Measurements from ENCODE around the gene ZSWIM5.
"Not testable (repeated sequence)": the region's sequence is repeated elsewhere in the genome, so short reads cannot be mapped to it uniquely, and the experiment has no call there.

The ZSWIM5 gene

GRCh38 chr1:45097944-45098343 lies 108.5 kb downstream of the ZSWIM5 start:
- H3K27ac ChIP-seq, result no peak overlapping the region
- H3K27me3 ChIP-seq (ENCODE audit: insufficient read depth, low read depth, severe bottlenecking), result no peaks in the 10 kb centered on the region
- H3K9me3 ChIP-seq (ENCODE audit: severe bottlenecking), result no peaks in the 10 kb centered on the region
- no peaks in the 10 kb centered on the region for H3K36me3 ChIP-seq
- DNase-seq, result no peak
- TF ChIP-seq, protein P1, sequence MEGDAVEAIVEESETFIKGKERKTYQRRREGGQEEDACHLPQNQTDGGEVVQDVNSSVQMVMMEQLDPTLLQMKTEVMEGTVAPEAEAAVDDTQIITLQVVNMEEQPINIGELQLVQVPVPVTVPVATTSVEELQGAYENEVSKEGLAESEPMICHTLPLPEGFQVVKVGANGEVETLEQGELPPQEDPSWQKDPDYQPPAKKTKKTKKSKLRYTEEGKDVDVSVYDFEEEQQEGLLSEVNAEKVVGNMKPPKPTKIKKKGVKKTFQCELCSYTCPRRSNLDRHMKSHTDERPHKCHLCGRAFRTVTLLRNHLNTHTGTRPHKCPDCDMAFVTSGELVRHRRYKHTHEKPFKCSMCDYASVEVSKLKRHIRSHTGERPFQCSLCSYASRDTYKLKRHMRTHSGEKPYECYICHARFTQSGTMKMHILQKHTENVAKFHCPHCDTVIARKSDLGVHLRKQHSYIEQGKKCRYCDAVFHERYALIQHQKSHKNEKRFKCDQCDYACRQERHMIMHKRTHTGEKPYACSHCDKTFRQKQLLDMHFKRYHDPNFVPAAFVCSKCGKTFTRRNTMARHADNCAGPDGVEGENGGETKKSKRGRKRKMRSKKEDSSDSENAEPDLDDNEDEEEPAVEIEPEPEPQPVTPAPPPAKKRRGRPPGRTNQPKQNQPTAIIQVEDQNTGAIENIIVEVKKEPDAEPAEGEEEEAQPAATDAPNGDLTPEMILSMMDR (IDR thresholded peaks at IDR 0.05; ENCODE audit: low read depth, low read length), result no peak
- no peak overlapping the region for H3K4me3 ChIP-seq (ENCODE audit: low read depth, low read length)

- H3K36me3 ChIP-seq, result no peaks in the 10 kb centered on the region
- H3K27me3 ChIP-seq (ENCODE audit: insufficient read depth, low read depth, severe bottlenecking), result no peaks in the 10 kb centered on the region
- H3K27ac ChIP-seq, result no peak overlapping the region
- no peak overlapping the region for H3K4me3 ChIP-seq (ENCODE audit: low read depth, low read length)
- no peak for DNase-seq
- TF ChIP-seq, protein P1 (IDR thresholded peaks at IDR 0.05; ENCODE audit: low read depth, low read length), result no peak
- no peaks in the 10 kb centered on the region for H3K9me3 ChIP-seq (ENCODE audit: severe bottlenecking)
Observed at GRCh38 chr1:45097079-45097478, 109.3 kb downstream of the ZSWIM5 start.

DNA sequence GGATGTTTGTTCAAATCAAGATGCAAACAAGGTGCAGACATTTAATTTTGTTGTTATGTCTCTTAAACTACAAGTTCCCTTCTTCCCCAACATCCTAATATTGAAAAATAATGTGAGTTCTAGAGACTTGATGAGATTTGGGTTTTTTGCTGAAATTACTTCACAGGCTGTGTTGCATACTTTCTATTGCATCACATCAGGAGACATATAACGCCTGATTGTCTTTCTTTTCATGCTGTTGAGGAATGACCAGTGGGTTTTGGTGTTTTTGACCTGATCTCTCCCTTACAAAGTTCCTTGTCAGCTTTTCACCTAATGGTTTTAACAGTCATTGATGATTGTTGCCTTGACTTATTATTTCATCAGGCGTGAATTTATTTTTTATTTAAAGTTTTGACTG lies 111.0 kb downstream of the ZSWIM5 start:
- DNase-seq, result no peak
- Histone ChIP-seq H3K27ac (no peak overlapping the region), H3K27me3 (ENCODE audit: insufficient read depth, low read depth, severe bottlenecking) (no peaks in the 10 kb centered on the region), H3K36me3 (no peaks in the 10 kb centered on the region), H3K4me3 (ENCODE audit: low read depth, low read length) (no peak overlapping the region), H3K9me3 (ENCODE audit: severe bottlenecking) (no peaks in the 10 kb centered on the region)
- TF ChIP-seq, protein P1 (IDR thresholded peaks at IDR 0.05; ENCODE audit: low read depth, low read length), result no peak

GRCh38 chr1:45094371-45094770 lies 112.0 kb downstream of the ZSWIM5 start:
- DNase-seq; H3K27me3 ChIP-seq (ENCODE audit: insufficient read depth, low read depth, severe bottlenecking); H3K4me3 ChIP-seq (ENCODE audit: low read depth, low read length); H3K36me3 ChIP-seq; H3K27ac ChIP-seq; H3K9me3 ChIP-seq (ENCODE audit: severe bottlenecking): not testable (repeated sequence)

DNA sequence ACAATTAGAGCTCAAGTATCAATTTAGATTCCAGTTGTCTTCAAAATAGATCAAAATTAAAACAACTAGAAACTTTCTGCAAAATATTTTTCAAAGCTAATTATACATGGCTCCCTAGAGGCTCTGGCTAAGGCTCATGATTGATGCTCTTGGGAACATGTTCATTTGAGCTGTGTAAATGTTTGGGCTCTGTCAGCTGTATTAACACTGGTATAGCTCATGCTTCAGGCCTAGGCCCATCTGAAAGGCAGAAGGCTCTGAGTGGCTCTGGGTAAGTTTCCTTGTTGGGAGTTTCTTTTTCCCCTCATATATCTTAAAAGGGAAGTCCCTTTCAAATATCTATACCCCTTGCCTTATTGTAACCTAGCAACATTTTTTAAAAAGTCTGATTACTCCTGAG lies 113.1 kb downstream of the ZSWIM5 start:
- H3K27ac ChIP-seq, result no peak overlapping the region

GRCh38 chr1:45089711-45090110 lies 116.7 kb downstream of the ZSWIM5 start:
- Histone ChIP-seq H3K27ac (no peak overlapping the region), H3K4me3 (ENCODE audit: low read depth, low read length) (no peak overlapping the region), H3K27me3 (ENCODE audit: insufficient read depth, low read depth, severe bottlenecking) (no peaks in the 10 kb centered on the region), H3K36me3 (no peaks in the 10 kb centered on the region), H3K9me3 (ENCODE audit: severe bottlenecking) (no peaks in the 10 kb centered on the region)
- DNase-seq, result no peak
- TF ChIP-seq, protein P1 (IDR thresholded peaks at IDR 0.05; ENCODE audit: low read depth, low read length), result no peak

More for the DNA sequence above, 113.1 kb downstream of the ZSWIM5 start:
- Histone ChIP-seq H3K36me3 (no peaks in the 10 kb centered on the region), H3K27me3 (ENCODE audit: insufficient read depth, low read depth, severe bottlenecking) (no peaks in the 10 kb centered on the region), H3K9me3 (ENCODE audit: severe bottlenecking) (no peaks in the 10 kb centered on the region), H3K4me3 (ENCODE audit: low read depth, low read length) (no peak overlapping the region)
- DNase-seq, result no peak
- TF ChIP-seq, protein P1 (IDR thresholded peaks at IDR 0.05; ENCODE audit: low read depth, low read length), result no peak

Data from WERI-Rb-1 (cell line).